SU-DHL-6 (cell line): ENCODE results near the gene CDH1.

Source experiments
- H2AFZ ChIP-seq: fragments of 200-600 bp; sonication (generic); 2 replicates; pipeline ENCODE4 v1.6.1; 2014; ENCODE audit warnings: low read depth, mild to moderate bottlenecking, moderate library complexity, mixed read lengths, antibody characterized with exemption, low read length; ENCODE audit not compliant: severe bottlenecking
- H3F3A ChIP-seq: fragments of 200-600 bp; shearing (Covaris generic); 2 replicates; pipeline ENCODE4 v1.6.0; 2016; ENCODE audit warnings: antibody characterized with exemption, mild to moderate bottlenecking; ENCODE audit not compliant: insufficient read depth
- H3K27ac ChIP-seq: fragments of 200-600 bp; sonication (generic); 2 replicates; pipeline ENCODE4 v1.5.1; 2016; ENCODE audit warnings: low read depth, mild to moderate bottlenecking, low read length, moderate library complexity, mixed read lengths
- H3K27me3 ChIP-seq: fragments of 200-600 bp; sonication (generic), shearing (Covaris generic); 2 replicates; pipeline ENCODE4 v1.6.0; 2014; ENCODE audit warnings: mild to moderate bottlenecking, low read length
- H3K36me3 ChIP-seq: fragments of 200-600 bp; sonication (generic); 2 replicates; pipeline ENCODE4 v1.6.1; 2014; ENCODE audit warnings: mild to moderate bottlenecking, low read length, mixed read lengths
- H3K4me2 ChIP-seq: fragments of 300-600, 200-600 bp; shearing (Covaris generic), sonication (generic); 2 replicates; pipeline ENCODE4 v1.6.0; 2014; ENCODE audit warnings: low read length, low read depth, mild to moderate bottlenecking; ENCODE audit not compliant: poor library complexity, severe bottlenecking
- H3K4me3 ChIP-seq: fragments of 200-600 bp; sonication (generic); 2 replicates; pipeline ENCODE4 v1.5.1; 2014; ENCODE audit warnings: antibody characterized with exemption, low read length, mild to moderate bottlenecking, mixed read lengths; ENCODE audit not compliant: insufficient read depth, poor library complexity, severe bottlenecking
- H3K79me2 ChIP-seq: fragments of 200-600 bp; sonication (generic); 2 replicates; pipeline ENCODE4 v1.6.1; 2014; ENCODE audit warnings: mild to moderate bottlenecking, low read length, moderate library complexity; ENCODE audit not compliant: insufficient read depth
- H3K9ac ChIP-seq: fragments of 200-600 bp; sonication (generic); 2 replicates; pipeline ENCODE4 v1.7.0; 2014; ENCODE audit warnings: mild to moderate bottlenecking, low read length
- H3K9me2 ChIP-seq: fragments of 200-600 bp; sonication (generic); replicated peaks from 2 replicates; pipeline ENCODE4 v1.6.1; 2014; ENCODE audit warnings: low read length; ENCODE audit not compliant: insufficient read depth
- H3K9me3 ChIP-seq: fragments of 200-600 bp; sonication (generic); 2 replicates; pipeline ENCODE4 v1.6.1; 2014; ENCODE audit warnings: low read length, mixed read lengths; ENCODE audit not compliant: insufficient read depth
- H4K20me1 ChIP-seq: fragments of 200-600 bp; sonication (generic); 2 replicates; pipeline ENCODE4 v1.6.1; 2014; ENCODE audit warnings: low read depth, mild to moderate bottlenecking, antibody characterized with exemption, low read length, moderate library complexity, mixed read lengths
- EZH2phosphoT487 ChIP-seq: fragments of 200-600 bp; sonication (generic), shearing (Covaris generic); conservative IDR thresholded peaks from 2 replicates; pipeline ENCODE4 v1.6.1; 2018; ENCODE audit warnings: mild to moderate bottlenecking, antibody characterized with exemption, low read length, moderate library complexity, mixed read lengths
- TF ChIP-seq, protein P1 (sequence below): fragments of 200-600 bp; sonication (generic); IDR thresholded peaks from one replicate; pipeline ENCODE4 v1.5.1; 2017; ENCODE audit warnings: antibody characterized with exemption, mild to moderate bottlenecking, low read length, moderate library complexity; ENCODE audit not compliant: insufficient read depth, poor library complexity, severe bottlenecking

The CDH1 gene

DNA sequence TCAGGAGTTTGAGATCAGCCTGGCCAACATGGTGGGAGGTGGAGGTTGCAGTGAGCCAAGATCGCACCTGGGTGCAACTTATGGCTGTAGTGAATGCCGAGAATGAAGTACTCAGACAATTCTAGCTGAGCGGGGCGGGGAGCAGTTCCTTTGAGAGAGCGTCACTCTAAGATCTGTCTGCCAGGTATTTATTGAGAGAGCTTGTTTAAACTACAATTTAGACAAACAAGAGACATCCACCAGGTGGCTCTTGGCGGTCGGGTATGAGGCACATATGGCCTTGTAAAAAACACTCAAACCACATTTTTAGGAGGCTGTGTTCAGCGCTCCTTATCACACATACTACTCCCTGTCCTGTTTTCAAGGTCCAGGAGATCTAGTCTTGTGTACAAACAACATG is 40.6 kb upstream of the CDH1 start:
- Histone ChIP-seq H3K79me2 (no peaks in the 10 kb centered on the region), H3K27me3 (no peaks in the 10 kb centered on the region), H3F3A (no peaks in the 10 kb centered on the region), H3K9ac (no peak overlapping the region), H3K9me2 (no peaks in the 10 kb centered on the region), H3K4me3 (no peak overlapping the region), H3K36me3 (no peaks in the 10 kb centered on the region), H4K20me1 (no peaks in the 10 kb centered on the region), H3K9me3 (no peaks in the 10 kb centered on the region), H3K27ac (no peak overlapping the region), H2AFZ (no peak overlapping the region), H3K4me2 (no peak overlapping the region)
- no peak for TF ChIP-seq EZH2phosphoT487
- TF ChIP-seq, protein P1, sequence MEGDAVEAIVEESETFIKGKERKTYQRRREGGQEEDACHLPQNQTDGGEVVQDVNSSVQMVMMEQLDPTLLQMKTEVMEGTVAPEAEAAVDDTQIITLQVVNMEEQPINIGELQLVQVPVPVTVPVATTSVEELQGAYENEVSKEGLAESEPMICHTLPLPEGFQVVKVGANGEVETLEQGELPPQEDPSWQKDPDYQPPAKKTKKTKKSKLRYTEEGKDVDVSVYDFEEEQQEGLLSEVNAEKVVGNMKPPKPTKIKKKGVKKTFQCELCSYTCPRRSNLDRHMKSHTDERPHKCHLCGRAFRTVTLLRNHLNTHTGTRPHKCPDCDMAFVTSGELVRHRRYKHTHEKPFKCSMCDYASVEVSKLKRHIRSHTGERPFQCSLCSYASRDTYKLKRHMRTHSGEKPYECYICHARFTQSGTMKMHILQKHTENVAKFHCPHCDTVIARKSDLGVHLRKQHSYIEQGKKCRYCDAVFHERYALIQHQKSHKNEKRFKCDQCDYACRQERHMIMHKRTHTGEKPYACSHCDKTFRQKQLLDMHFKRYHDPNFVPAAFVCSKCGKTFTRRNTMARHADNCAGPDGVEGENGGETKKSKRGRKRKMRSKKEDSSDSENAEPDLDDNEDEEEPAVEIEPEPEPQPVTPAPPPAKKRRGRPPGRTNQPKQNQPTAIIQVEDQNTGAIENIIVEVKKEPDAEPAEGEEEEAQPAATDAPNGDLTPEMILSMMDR, result no peak

- Histone ChIP-seq H3K9ac (no peak overlapping the region), H3K36me3 (no peaks in the 10 kb centered on the region), H3K27ac (no peak overlapping the region)
Observed at GRCh38 chr16:68698091-68698490, 39.0 kb upstream of the CDH1 start.

GRCh38 chr16:68700120-68700519 is 37.0 kb upstream of the CDH1 start:
- no peaks in the 10 kb centered on the region for H3K9me2 ChIP-seq
- no peak overlapping the region for H3K27ac ChIP-seq
- no peaks in the 10 kb centered on the region for H3K36me3 ChIP-seq
- H4K20me1 ChIP-seq, result no peaks in the 10 kb centered on the region
- H3K9ac ChIP-seq, result no peak overlapping the region
- no peaks in the 10 kb centered on the region for H3K9me3 ChIP-seq
- no peak overlapping the region for H3K4me2 ChIP-seq
- TF ChIP-seq, protein P1, result no peak
- TF ChIP-seq EZH2phosphoT487, result no peak
- H3F3A ChIP-seq, result no peaks in the 10 kb centered on the region
- no peak overlapping the region for H3K4me3 ChIP-seq
- no peaks in the 10 kb centered on the region for H3K79me2 ChIP-seq
- H3K27me3 ChIP-seq, result no peaks in the 10 kb centered on the region
- H2AFZ ChIP-seq, result no peak overlapping the region

More at GRCh38 chr16:68698091-68698490, 39.0 kb upstream of the CDH1 start:
- no peak overlapping the region for H3K4me2 ChIP-seq
- no peaks in the 10 kb centered on the region for H3F3A ChIP-seq
- H4K20me1 ChIP-seq, result no peaks in the 10 kb centered on the region
- H3K4me3 ChIP-seq, result no peak overlapping the region
- H3K79me2 ChIP-seq, result no peaks in the 10 kb centered on the region
- no peak overlapping the region for H2AFZ ChIP-seq
- no peaks in the 10 kb centered on the region for H3K9me2 ChIP-seq
- no peaks in the 10 kb centered on the region for H3K27me3 ChIP-seq
- no peaks in the 10 kb centered on the region for H3K9me3 ChIP-seq
- TF ChIP-seq, protein P1, result no peak

- no peaks in the 10 kb centered on the region for H4K20me1 ChIP-seq
- no peaks in the 10 kb centered on the region for H3K9me3 ChIP-seq
- no peak overlapping the region for H3K4me2 ChIP-seq
- no peaks in the 10 kb centered on the region for H3K9me2 ChIP-seq
- no peaks in the 10 kb centered on the region for H3K27me3 ChIP-seq
- no peak overlapping the region for H3K27ac ChIP-seq
- H3K4me3 ChIP-seq, result no peak overlapping the region
- no peak for TF ChIP-seq EZH2phosphoT487
- TF ChIP-seq, protein P1, result no peak
- no peaks in the 10 kb centered on the region for H3K36me3 ChIP-seq
- no peak overlapping the region for H2AFZ ChIP-seq
- H3K9ac ChIP-seq, result no peak overlapping the region
- H3K79me2 ChIP-seq, result no peaks in the 10 kb centered on the region
- no peaks in the 10 kb centered on the region for H3F3A ChIP-seq
Observed at GRCh38 chr16:68700831-68701230, 36.3 kb upstream of the CDH1 start.
